GM12865 (cell line): ENCODE measurements around the gene CACNB4.

ENCODE experiments used
- DNase-seq: peaks from one replicate; pipeline ENCODE4 v3.0.0; 2010; ENCODE audit warnings: low read depth
- H3K4me3 ChIP-seq: 2 replicates; pipeline ENCODE4 v1.5.1; 2011; ENCODE audit warnings: mild to moderate bottlenecking, low read depth, low read length, control low read depth
- TF ChIP-seq, protein P1 (sequence below): IDR thresholded peaks from 2 replicates; pipeline ENCODE4 v1.5.1; 2011; ENCODE audit warnings: low read length, control low read depth, low read depth, inconsistent platforms; ENCODE audit not compliant: insufficient read depth; ENCODE audit errors: missing control alignments

The CACNB4 gene

DNA sequence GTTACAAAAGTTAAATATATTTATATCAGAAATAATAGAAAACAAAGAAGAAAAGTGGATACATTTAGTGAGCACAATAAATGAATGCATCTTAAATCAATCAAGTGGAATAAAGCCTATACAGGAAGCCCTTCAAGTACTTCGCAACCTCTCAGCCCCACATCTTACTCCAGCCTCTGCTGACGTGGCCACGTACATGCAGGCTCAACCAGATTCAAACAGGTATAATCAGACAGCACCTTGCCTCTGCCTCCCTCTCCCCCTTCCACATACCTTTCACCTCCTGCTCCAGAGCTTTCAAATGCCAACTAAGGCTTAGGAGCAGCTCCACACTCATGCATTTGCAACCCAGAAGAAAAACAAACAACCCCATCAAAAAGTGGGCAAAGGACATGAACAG is 32.9 kb downstream of the CACNB4 start:
- H3K4me3 ChIP-seq = no peak overlapping the region
- TF ChIP-seq, protein P1, sequence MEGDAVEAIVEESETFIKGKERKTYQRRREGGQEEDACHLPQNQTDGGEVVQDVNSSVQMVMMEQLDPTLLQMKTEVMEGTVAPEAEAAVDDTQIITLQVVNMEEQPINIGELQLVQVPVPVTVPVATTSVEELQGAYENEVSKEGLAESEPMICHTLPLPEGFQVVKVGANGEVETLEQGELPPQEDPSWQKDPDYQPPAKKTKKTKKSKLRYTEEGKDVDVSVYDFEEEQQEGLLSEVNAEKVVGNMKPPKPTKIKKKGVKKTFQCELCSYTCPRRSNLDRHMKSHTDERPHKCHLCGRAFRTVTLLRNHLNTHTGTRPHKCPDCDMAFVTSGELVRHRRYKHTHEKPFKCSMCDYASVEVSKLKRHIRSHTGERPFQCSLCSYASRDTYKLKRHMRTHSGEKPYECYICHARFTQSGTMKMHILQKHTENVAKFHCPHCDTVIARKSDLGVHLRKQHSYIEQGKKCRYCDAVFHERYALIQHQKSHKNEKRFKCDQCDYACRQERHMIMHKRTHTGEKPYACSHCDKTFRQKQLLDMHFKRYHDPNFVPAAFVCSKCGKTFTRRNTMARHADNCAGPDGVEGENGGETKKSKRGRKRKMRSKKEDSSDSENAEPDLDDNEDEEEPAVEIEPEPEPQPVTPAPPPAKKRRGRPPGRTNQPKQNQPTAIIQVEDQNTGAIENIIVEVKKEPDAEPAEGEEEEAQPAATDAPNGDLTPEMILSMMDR = no peak
- DNase-seq = no peak

DNA sequence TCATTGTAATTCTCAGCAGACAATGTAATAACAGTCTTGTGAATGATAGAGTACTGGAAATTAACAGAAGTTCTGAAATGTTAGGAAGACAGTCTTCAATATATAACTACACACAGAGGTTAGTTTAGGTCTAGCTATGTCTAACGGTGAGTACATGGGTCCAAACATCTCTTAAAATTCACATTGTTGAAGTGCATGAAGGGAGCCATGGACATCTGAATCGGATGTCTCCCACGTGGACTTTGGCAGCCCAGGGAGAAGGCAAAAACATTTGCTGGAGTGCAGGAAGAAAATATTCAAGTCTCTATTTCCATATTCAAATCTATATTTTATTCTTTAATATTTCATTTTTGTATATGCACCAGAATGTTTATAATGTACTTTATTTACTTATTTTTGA is 34.8 kb downstream of the CACNB4 start:
- TF ChIP-seq, protein P1 = no peak
- H3K4me3 ChIP-seq = no peak overlapping the region
- DNase-seq = no peak

DNA sequence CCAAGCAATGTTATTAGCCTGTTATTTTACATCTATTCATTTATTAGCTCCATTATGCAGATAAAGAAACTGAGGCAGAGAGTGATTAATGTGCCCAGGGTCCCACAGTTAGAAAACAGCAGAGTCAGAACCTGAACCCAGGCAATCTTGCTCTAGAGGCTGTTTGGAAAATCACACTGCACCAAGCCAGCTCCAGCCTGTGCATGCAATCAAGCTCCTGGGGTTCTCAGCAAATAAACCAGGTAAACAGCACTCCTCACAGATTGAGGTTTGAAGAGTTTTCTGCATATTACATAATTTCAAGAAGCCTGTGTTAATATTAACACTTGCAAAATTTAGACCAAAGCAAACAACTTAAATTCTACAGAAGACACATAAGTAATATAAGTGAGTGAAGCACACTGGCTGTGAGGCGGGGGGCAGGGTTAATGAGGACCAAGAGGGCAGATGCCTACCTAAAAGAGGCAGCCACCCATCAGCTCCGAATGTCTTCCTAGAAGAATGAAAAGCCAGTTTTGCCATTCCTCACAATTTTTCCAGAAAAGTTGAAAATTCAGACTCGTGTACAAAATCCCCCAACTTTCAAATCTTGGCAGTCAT is 35.4 kb downstream of the CACNB4 start:
- TF ChIP-seq, protein P1 = no peak
- no peak for DNase-seq
- H3K4me3 ChIP-seq = no peak overlapping the region

DNA sequence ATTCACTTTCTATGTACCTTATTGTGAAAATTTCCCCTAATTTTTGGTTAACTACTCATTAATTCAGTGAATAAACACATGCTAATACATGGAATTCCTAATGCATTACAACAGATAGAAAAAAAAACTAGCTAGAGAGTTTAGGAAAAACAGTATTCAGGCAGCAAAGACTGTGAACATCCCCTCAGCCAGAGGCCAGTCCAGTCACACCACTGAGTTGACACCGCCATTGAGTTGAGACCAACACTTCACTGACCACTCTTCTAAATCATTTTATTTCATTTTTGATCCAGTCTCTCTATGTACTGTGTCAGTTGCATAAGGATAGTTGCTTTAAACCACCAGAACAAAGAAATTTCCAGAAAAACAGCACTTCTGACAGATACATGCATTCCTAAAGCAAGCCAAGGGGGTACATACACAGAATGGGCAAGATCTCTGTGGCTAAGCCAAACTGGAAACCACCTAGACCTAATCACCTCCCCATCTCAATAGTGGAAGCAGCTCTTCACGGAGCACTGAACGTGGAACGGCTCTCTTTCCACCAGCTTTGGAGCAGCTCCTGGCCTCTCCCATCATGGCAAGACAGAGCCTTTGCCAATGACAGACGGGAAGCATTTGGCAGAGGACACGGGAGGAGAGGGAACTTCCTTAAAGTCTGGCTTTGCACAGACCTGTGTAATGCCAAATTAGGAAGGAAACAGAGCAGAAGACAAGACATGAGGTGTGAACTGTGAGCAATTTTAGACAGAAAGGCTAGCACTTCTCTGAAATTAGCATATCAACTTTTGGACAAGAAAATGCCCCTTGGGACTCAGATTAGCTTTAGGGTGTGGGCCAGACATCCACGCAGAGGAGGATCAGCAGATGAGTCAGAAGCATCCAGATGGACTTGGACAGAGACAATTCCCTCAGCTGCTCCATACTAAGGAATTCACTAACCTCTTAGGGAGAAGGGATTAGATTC is 36.4 kb downstream of the CACNB4 start:
- peak; percentile 39 for DNase-seq
- TF ChIP-seq, protein P1 = no peak
- no peak overlapping the region; the same call in 1 of the 2 replicates for H3K4me3 ChIP-seq

DNA sequence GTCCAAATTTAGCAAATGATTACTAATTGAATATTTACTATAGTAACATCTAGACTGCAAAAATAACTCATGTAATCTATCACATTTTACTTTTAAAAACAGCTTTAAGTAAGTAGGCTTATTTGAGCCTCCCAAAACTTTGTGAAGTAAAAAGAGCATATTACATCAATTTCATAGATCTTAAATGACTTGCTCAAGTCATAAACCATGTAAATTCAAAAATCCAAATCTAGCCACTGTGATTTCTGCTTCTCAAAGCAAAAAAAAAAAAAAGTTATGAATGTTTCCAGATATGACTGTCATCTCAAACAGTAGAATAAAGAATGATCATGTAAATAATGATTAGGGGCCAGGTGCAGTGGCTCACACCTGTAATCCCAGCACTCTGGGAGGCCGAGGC is 37.5 kb downstream of the CACNB4 start:
- TF ChIP-seq, protein P1 = no peak
- H3K4me3 ChIP-seq = no peak overlapping the region
- no peak for DNase-seq

DNA sequence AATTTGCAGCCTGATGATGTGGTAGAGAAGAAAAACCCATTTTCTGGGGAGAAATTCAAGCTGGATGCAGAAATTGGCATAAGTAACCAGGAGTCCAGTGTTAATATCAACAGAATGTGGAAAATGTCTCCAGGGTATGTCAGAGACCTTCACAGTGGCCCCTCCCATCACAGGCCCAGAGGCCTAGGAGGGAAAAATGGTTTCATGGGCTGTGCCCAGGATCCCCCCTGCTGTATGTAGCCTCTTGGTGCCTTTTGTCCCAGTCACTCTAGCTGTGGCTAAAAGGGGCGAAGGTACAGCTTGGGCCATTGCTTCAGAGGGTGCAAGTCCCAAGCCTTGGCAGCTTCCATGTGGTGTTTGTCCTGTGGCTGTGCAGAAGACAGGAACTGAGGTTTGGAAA is 40.2 kb downstream of the CACNB4 start:
- DNase-seq = no peak
- no peak overlapping the region for H3K4me3 ChIP-seq
- TF ChIP-seq, protein P1 = no peak
